PC-3 (cell line): ENCODE data around the gene PDE2A.

Source experiments
- EZH2 ChIP-seq: fragments of 300-600 bp; sonication (generic); IDR thresholded peaks from one replicate; pipeline ENCODE4 v1.6.1; 2017; ENCODE audit warnings: antibody characterized with exemption, mild to moderate bottlenecking, low read length; ENCODE audit not compliant: unreplicated experiment
- EZH2phosphoT487 ChIP-seq: fragments of 300-600 bp; sonication (generic); IDR thresholded peaks from 2 replicates; pipeline ENCODE4 v1.6.1; 2018; ENCODE audit warnings: mild to moderate bottlenecking, antibody characterized with exemption, low read length, borderline replicate concordance
- TF ChIP-seq, protein P1 (sequence below): fragments of 300-600 bp; sonication (generic); conservative IDR thresholded peaks from 2 replicates; pipeline ENCODE4 v1.5.1; 2017; ENCODE audit warnings: antibody characterized with exemption, low read depth, mild to moderate bottlenecking, low read length

DNA sequence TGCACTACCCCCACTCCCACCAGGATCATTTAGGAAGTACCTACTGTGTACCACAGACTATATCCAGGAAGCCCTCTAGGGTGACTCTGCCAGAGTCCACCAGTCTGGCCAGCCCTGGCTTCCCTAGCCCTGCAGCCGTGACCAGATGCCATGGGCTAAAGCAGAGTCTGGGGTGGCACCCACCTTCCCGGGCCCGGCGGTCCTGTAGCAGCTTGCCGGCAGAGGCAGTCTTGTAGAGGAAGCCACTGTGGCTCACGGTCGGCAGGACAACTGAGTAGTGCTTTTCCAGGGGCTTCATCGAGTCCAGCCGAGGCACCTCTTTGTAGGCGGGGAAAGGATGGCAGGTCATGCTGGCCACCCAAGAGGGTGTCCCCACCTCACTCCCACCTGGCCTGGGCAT is 27.2 kb upstream of the PDE2A start:
- TF ChIP-seq EZH2 = no peak
- TF ChIP-seq, protein P1, sequence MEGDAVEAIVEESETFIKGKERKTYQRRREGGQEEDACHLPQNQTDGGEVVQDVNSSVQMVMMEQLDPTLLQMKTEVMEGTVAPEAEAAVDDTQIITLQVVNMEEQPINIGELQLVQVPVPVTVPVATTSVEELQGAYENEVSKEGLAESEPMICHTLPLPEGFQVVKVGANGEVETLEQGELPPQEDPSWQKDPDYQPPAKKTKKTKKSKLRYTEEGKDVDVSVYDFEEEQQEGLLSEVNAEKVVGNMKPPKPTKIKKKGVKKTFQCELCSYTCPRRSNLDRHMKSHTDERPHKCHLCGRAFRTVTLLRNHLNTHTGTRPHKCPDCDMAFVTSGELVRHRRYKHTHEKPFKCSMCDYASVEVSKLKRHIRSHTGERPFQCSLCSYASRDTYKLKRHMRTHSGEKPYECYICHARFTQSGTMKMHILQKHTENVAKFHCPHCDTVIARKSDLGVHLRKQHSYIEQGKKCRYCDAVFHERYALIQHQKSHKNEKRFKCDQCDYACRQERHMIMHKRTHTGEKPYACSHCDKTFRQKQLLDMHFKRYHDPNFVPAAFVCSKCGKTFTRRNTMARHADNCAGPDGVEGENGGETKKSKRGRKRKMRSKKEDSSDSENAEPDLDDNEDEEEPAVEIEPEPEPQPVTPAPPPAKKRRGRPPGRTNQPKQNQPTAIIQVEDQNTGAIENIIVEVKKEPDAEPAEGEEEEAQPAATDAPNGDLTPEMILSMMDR = no peak
- TF ChIP-seq EZH2phosphoT487 = no peak
